Stomach (tissue), 4 donors: ENCODE measurements around the gene SHISA5.

Source experiments
- EP300 ChIP-seq: sonication (generic); formaldehyde crosslinking; IDR thresholded peaks from one replicate; pipeline ENCODE4 v1.6.1; 2017; ENCODE audit warnings: antibody characterized with exemption
- POLR2A ChIP-seq, 4 donors: fragments of 450-650 bp; IDR thresholded peaks; one replicate each; pipeline ENCODE4 v1.6.1; 2016; ENCODE audit warnings: antibody characterized with exemption in 4 of 4, control low read depth in 2 of 4, mild to moderate bottlenecking in 1 of 4, moderate library complexity in 1 of 4
- POLR2AphosphoS5 ChIP-seq, 3 donors: sonication (generic); formaldehyde crosslinking; IDR thresholded peaks; one replicate each; pipeline ENCODE4 v1.6.1; 2016; ENCODE audit warnings: antibody characterized with exemption in 3 of 3
- TF ChIP-seq, protein P1 (sequence below), 7 experiments: fragments of 450-650 bp in 4 of 7; fragments of 200-600 bp in 3 of 7; sonication (generic) in 3 of 7; IDR thresholded peaks; one replicate each; pipeline ENCODE4 v1.5.1; 2016 to 2019; ENCODE audit warnings: antibody characterized with exemption in 7 of 7, control low read depth in 2 of 7, mild to moderate bottlenecking in 1 of 7

DNA sequence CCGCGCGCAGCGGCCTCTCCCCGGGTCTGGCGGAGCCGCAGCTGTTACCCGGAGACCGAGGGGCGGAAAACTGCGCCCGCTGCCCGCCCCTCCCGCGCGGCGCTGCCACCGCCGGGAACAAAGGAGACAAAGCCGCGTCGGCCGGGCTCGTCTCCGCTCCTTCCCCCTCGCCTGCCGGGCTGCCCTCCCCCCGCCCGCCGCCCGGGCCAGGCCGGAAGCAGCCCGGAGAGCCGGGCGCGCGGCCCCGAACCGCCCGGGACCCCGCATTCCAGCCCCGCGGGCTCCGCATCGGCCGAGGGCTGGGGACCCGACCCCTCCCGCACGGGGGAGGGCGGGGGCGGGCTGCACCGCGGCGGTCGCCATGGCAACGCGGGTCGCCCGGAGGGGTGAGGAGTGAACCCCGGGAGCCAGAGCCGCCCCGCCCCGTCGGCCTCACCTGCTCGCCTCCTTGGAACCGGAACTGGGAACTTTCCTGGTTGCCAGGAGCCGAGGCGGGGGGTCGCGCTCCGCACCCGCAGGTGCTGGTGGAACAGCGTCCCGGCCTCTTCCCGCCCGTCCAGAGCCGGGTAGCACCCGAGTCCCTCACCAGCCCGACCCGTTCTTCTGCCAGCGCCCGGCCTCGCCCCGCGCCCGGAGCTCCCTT, 74.5 kb downstream of the SHISA5 start:
- no peak for TF ChIP-seq POLR2A (IDR thresholded peaks at IDR 0.05)
- TF ChIP-seq, protein P1, sequence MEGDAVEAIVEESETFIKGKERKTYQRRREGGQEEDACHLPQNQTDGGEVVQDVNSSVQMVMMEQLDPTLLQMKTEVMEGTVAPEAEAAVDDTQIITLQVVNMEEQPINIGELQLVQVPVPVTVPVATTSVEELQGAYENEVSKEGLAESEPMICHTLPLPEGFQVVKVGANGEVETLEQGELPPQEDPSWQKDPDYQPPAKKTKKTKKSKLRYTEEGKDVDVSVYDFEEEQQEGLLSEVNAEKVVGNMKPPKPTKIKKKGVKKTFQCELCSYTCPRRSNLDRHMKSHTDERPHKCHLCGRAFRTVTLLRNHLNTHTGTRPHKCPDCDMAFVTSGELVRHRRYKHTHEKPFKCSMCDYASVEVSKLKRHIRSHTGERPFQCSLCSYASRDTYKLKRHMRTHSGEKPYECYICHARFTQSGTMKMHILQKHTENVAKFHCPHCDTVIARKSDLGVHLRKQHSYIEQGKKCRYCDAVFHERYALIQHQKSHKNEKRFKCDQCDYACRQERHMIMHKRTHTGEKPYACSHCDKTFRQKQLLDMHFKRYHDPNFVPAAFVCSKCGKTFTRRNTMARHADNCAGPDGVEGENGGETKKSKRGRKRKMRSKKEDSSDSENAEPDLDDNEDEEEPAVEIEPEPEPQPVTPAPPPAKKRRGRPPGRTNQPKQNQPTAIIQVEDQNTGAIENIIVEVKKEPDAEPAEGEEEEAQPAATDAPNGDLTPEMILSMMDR (IDR thresholded peaks at IDR 0.05): no peak
- no peak for TF ChIP-seq EP300
- TF ChIP-seq POLR2AphosphoS5 (IDR thresholded peaks at IDR 0.05): no peak
